SK-N-SH (cell line): Measurements from ENCODE around the gene DCAF11. TPM values are rescaled to one million over a fixed set of nuclear protein-coding genes. Genes with fewer than 3 reads are reported as not detected.

Experiments
- CTCF ChIA-PET: fragments of 300-600, 350-600 bp; formaldehyde crosslinking; extraction: SDS; loops from one replicate; lab custom pipeline; 2021; lab: Yijun Ruan, JAX
- POLR2A ChIA-PET: fragments of 350-600 bp; sonication (Branson Sonifier 250); formaldehyde crosslinking; extraction: SDS; loops from one replicate; lab custom pipeline; 2020; ENCODE audit warnings: antibody characterized with exemption, inconsistent platforms; lab: Yijun Ruan, JAX
- DNase-seq: peaks from one replicate; pipeline ENCODE4 v3.0.0; 2012
- H2AFZ ChIP-seq: fragments of 200-600 bp; sonication (generic); 2 replicates; pipeline ENCODE4 v1.8.1; 2016; ENCODE audit warnings: antibody characterized with exemption, mild to moderate bottlenecking, low read depth
- H3F3A ChIP-seq: fragments of 200-600 bp; sonication (generic); replicated peaks from 2 replicates; pipeline ENCODE3; 2016; ENCODE audit warnings: antibody characterized with exemption, mild to moderate bottlenecking; ENCODE audit not compliant: insufficient read depth
- H3K27ac ChIP-seq, 2 experiments: fragments of 200-500 bp in 1 of 2; fragments of 200-600 bp in 1 of 2; sonication (Bioruptor generic) in 1 of 2; sonication (generic), shearing (Covaris generic) in 1 of 2; 2 replicates each; pipeline versions ENCODE4 v1.5.1 to v1.6.1; 2014 to 2016; ENCODE audit warnings: low read depth in 2 of 2, inconsistent platforms in 1 of 2, low read length in 1 of 2, mild to moderate bottlenecking in 1 of 2, mixed read lengths in 1 of 2
- H3K27me3 ChIP-seq: fragments of 200-600 bp; sonication (generic), shearing (Covaris generic); 2 replicates; pipeline ENCODE4 v1.6.1; 2016; ENCODE audit warnings: mixed run types; ENCODE audit not compliant: insufficient read depth
- H3K36me3 ChIP-seq, 2 experiments: fragments of 200-500 bp in 1 of 2; fragments of 200-600 bp in 1 of 2; sonication (Bioruptor generic) in 1 of 2; sonication (generic) in 1 of 2; replicated peaks in 1 of 2; 2 replicates each; pipeline versions ENCODE3 to v1.5.1; 2014 to 2016; ENCODE audit warnings: low read length in 1 of 2, mild to moderate bottlenecking in 1 of 2; ENCODE audit not compliant: insufficient read depth in 2 of 2, control insufficient read depth in 1 of 2
- H3K4me1 ChIP-seq, 2 experiments: fragments of 200-500 bp in 1 of 2; fragments of 200-600 bp in 1 of 2; sonication (Bioruptor generic) in 1 of 2; sonication (generic), shearing (Covaris generic) in 1 of 2; 2 replicates each; pipeline versions ENCODE4 v1.5.1 to v1.6.1; 2014 to 2016; ENCODE audit warnings: low read depth in 1 of 2, low read length in 1 of 2, mixed run types in 1 of 2; ENCODE audit not compliant: insufficient read depth in 2 of 2, control insufficient read depth in 1 of 2
- H3K4me2 ChIP-seq: fragments of 200-600 bp; sonication (generic), shearing (Covaris generic); 2 replicates; pipeline ENCODE4 v1.6.1; 2017; ENCODE audit warnings: mixed run types
- H3K4me3 ChIP-seq, 2 experiments: fragments of 200-500 bp in 1 of 2; fragments of 200-600 bp in 1 of 2; sonication (Bioruptor generic) in 1 of 2; sonication (generic), shearing (Covaris generic) in 1 of 2; 2 replicates each; pipeline versions ENCODE4 v1.5.1 to v1.8.1; 2014 to 2016; ENCODE audit warnings: low read depth in 2 of 2, inconsistent platforms in 1 of 2, low read length in 1 of 2, mild to moderate bottlenecking in 1 of 2, mixed read lengths in 1 of 2, moderate library complexity in 1 of 2
- H3K79me2 ChIP-seq: fragments of 200-600 bp; sonication (generic); 2 replicates; pipeline ENCODE4 v1.8.1; 2017; ENCODE audit warnings: mild to moderate bottlenecking; ENCODE audit not compliant: insufficient read depth
- H3K9ac ChIP-seq: fragments of 200-600 bp; sonication (generic); 2 replicates; pipeline ENCODE4 v1.6.1; 2017; ENCODE audit warnings: mixed run types
- H3K9me2 ChIP-seq: fragments of 200-600 bp; sonication (generic); 2 replicates; pipeline ENCODE4 v1.6.1; 2017; ENCODE audit warnings: mixed run types
- H3K9me3 ChIP-seq: fragments of 200-600 bp; sonication (generic); 2 replicates; pipeline ENCODE4 v1.6.1; 2017; ENCODE audit warnings: mixed run types, mild to moderate bottlenecking, moderate library complexity
- H4K20me1 ChIP-seq: fragments of 200-600 bp; sonication (generic); 2 replicates; pipeline ENCODE4 v1.6.1; 2017; ENCODE audit warnings: mild to moderate bottlenecking, mixed run types; ENCODE audit not compliant: insufficient read depth
- CHD2 ChIP-seq: fragments of 150-350 bp; IDR thresholded peaks from 2 replicates; pipeline ENCODE4 v1.6.1; 2018; ENCODE audit warnings: low read length; ENCODE audit not compliant: partially characterized antibody
- CTCF ChIP-seq: fragments of 200-600 bp; sonication (generic); IDR thresholded peaks from 2 replicates; pipeline ENCODE4 v1.6.1; 2017; ENCODE audit warnings: antibody characterized with exemption, mild to moderate bottlenecking, moderate library complexity
- EZH2phosphoT487 ChIP-seq: fragments of 200-600 bp; sonication (generic); IDR thresholded peaks from 2 replicates; pipeline ENCODE4 v1.6.1; 2017; ENCODE audit warnings: low read depth, mixed run types, mild to moderate bottlenecking, antibody characterized with exemption, moderate library complexity, borderline replicate concordance
- FOSL2 ChIP-seq: IDR thresholded peaks from 2 replicates; pipeline ENCODE4 v1.4.0; 2012; ENCODE audit warnings: low read depth, mild to moderate bottlenecking, moderate library complexity, borderline replicate concordance
- GABPA ChIP-seq: IDR thresholded peaks from 2 replicates; pipeline ENCODE4 v1.4.0; 2012; ENCODE audit warnings: low read depth, mild to moderate bottlenecking
- MEF2A ChIP-seq: IDR thresholded peaks from 2 replicates; pipeline ENCODE4 v1.4.0; 2012; ENCODE audit warnings: low read depth, borderline replicate concordance
- NFIC ChIP-seq: IDR thresholded peaks from 2 replicates; pipeline ENCODE4 v1.4.0; 2012; ENCODE audit warnings: borderline replicate concordance
- NRF1 ChIP-seq: IDR thresholded peaks from 2 replicates; pipeline ENCODE4 v1.6.1; 2012; ENCODE audit warnings: low read depth, mild to moderate bottlenecking, low read length
- POLR2AphosphoS5 ChIP-seq: IDR thresholded peaks from 2 replicates; pipeline ENCODE4 v1.6.1; 2012; ENCODE audit warnings: low read depth, low read length
- RAD21 ChIP-seq: IDR thresholded peaks from 2 replicates; pipeline ENCODE4 v1.6.1; 2012; ENCODE audit warnings: mild to moderate bottlenecking, low read length
- RXRA ChIP-seq: IDR thresholded peaks from 2 replicates; pipeline ENCODE4 v1.4.0; 2012; ENCODE audit warnings: low read depth, mild to moderate bottlenecking, borderline replicate concordance
- SIN3A ChIP-seq: IDR thresholded peaks from 2 replicates; pipeline ENCODE4 v1.6.1; 2012; ENCODE audit warnings: low read depth, mild to moderate bottlenecking, low read length, moderate library complexity, borderline replicate concordance
- SMC3 ChIP-seq: IDR thresholded peaks from 2 replicates; pipeline ENCODE4 v1.6.1; 2012; ENCODE audit warnings: low read depth, low read length, improper control_type of control experiment
- TAF1 ChIP-seq: IDR thresholded peaks from 2 replicates; pipeline ENCODE4 v1.6.1; 2012; ENCODE audit warnings: low read depth, mild to moderate bottlenecking, low read length, moderate library complexity, borderline replicate concordance
- TCF12 ChIP-seq: IDR thresholded peaks from 2 replicates; pipeline ENCODE4 v1.4.0; 2012
- TEAD4 ChIP-seq: IDR thresholded peaks from 2 replicates; pipeline ENCODE4 v1.4.0; 2012; ENCODE audit warnings: mild to moderate bottlenecking, borderline replicate concordance; ENCODE audit not compliant: insufficient read depth
- USF1 ChIP-seq: IDR thresholded peaks from 2 replicates; pipeline ENCODE4 v1.4.0; 2012; ENCODE audit warnings: low read depth, borderline replicate concordance
- YY1 ChIP-seq: IDR thresholded peaks from 2 replicates; pipeline ENCODE4 v1.4.0; 2012; ENCODE audit warnings: low read depth, mild to moderate bottlenecking
- WGBS: methylation state at CpG from one replicate; pipeline ENCODE4 v1.1.6; 2017; ENCODE audit warnings: low lambda C conversion rate; 5-methylcytosine and 5-hydroxymethylcytosine counted together
- polyA plus RNA-seq, 3 experiments: library from polyadenylated mRNA; depleted of rRNA; stranded (reverse); fragments of >200 nt; gene quantifications; 2 replicates each; pipeline ENCODE4 v1.2.3, GENCODE V29; 2012
- TF ChIP-seq, protein P1 (sequence below): IDR thresholded peaks from 2 replicates; pipeline ENCODE4 v1.6.1; 2012; ENCODE audit warnings: mild to moderate bottlenecking, low read depth, low read length, moderate library complexity
- TF ChIP-seq, protein P2 (sequence below): IDR thresholded peaks from 2 replicates; pipeline ENCODE4; 2012

The DCAF11 gene
- polyA plus RNA-seq, 1 of the 3 experiments (the other 2 are of a cell fraction) = 34.6 TPM

DNA sequence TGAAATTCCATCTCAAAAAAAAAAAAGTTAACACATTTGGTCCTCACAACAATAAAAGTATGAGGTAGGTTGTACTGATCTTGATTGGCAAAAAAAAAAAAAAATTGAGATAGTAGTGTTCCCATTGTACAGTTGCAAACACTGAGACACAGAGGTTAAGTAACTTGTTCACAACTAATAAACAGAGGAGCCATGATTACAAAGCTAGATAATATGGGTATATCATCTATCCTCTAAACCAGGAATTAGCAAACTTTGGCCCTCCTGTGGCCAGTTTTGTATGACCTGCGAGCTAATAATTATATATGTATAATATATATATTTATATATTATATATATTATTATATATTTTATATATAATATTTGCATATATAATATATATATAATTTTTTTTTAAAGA is 19.2 kb downstream of the DCAF11 start:
- no peak for DNase-seq
- Histone ChIP-seq H3K4me1 (peaks cover 0 to 30% of the 10 kb centered on the region in 2 experiments; a peak in 1 of 4 replicates), H3K9me3 (no peaks in the 10 kb centered on the region), H2AFZ (no peak overlapping the region), H3K36me3 (peaks cover 10 to 15% of the 10 kb centered on the region in 2 experiments), H3K4me3 (no peak overlapping the region), H4K20me1 (no peaks in the 10 kb centered on the region), H3K27ac (no peak overlapping the region)
- WGBS = 98% methylated on average over 1 of the region's 1 CpG
- TF ChIP-seq POLR2AphosphoS5 = no peak
- no peak for TF ChIP-seq CHD2
- no peak for TF ChIP-seq FOSL2
- TF ChIP-seq GABPA = no peak
- TF ChIP-seq EZH2phosphoT487 = no peak
- TF ChIP-seq RXRA = no peak
- TF ChIP-seq TEAD4 = no peak
- TF ChIP-seq YY1 = no peak
- TF ChIP-seq MEF2A = no peak
- TF ChIP-seq NFIC = no peak
- no peak for TF ChIP-seq RAD21
- no peak for TF ChIP-seq SIN3A
- TF ChIP-seq, all 33 proteins: peak for 0
- no peaks in the 10 kb centered on the region for H3K27me3 ChIP-seq
- ChIA-PET CTCF (interaction anchor here (0.7 to 2.6 kb wide), 4 partner anchors 9 to 791 kb away, joined by 3 to 13 read pairs (median 3); partner anchors contain the start of gene IRF9), POLR2A (no interaction called here)
- no peak overlapping the region for H3K4me2 ChIP-seq
- H3K9me2 ChIP-seq = no peaks in the 10 kb centered on the region
- peaks cover 7% of the 10 kb centered on the region for H3F3A ChIP-seq
- no peak overlapping the region for H3K9ac ChIP-seq
- peaks cover 9% of the 10 kb centered on the region for H3K79me2 ChIP-seq

DNA sequence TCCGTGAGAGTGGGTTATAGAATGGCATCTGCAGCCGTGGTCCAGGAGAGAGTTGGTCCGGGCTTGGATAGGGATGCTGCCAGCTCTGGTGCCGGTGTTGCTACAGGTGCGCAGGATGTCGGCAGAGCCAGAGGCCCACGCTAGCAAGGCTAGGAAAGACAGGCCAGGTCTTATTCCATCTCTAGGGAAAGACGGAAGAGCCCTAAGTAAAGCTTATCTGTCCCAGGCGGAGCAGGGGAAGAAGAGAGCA is 20.9 kb downstream of the DCAF11 start:
- H3K9ac ChIP-seq = peak overlapping the region; percentile 54
- H3K36me3 ChIP-seq = peaks cover 21 to 24% of the 10 kb centered on the region in 2 experiments
- no peaks in the 10 kb centered on the region for H3K9me2 ChIP-seq
- H3K27me3 ChIP-seq = no peaks in the 10 kb centered on the region
- ChIA-PET POLR2A (interaction anchor here (0.6 to 3.0 kb wide), 11 partner anchors 9 to 609 kb away, joined by 3 to 21 read pairs (median 5); partner anchors contain the start of genes CARMIL3, DCAF11, IRF9 and NRL), CTCF (interaction anchor here (0.6 to 4.7 kb wide), 8 partner anchors 9 to 557 kb away, joined by 3 to 22 read pairs (median 3); partner anchors contain the start of genes IRF9, JPH4 and PSME2)
- 23% methylated on average over 8 of the region's 9 CpGs for WGBS
- peaks cover 27% of the 10 kb centered on the region for H3K79me2 ChIP-seq
- no peaks in the 10 kb centered on the region for H3K9me3 ChIP-seq
- H3K4me1 ChIP-seq = peaks cover 6 to 39% of the 10 kb centered on the region in 2 experiments; a peak in 2 of 4 replicates
- peak overlapping the region; percentile 82 for H3K4me2 ChIP-seq
- H3K27ac ChIP-seq = peak overlapping the region; percentile 15 to 83; a peak in 3 of 4 replicates
- peak overlapping the region; percentile 98 for H2AFZ ChIP-seq
- no peaks in the 10 kb centered on the region for H4K20me1 ChIP-seq
- no peak for DNase-seq
- peak overlapping the region; percentile 82 to 91 for H3K4me3 ChIP-seq
- H3F3A ChIP-seq = peaks cover 3% of the 10 kb centered on the region
- no peak for TF ChIP-seq NRF1
- TF ChIP-seq GABPA = no peak
- TF ChIP-seq, protein P1, sequence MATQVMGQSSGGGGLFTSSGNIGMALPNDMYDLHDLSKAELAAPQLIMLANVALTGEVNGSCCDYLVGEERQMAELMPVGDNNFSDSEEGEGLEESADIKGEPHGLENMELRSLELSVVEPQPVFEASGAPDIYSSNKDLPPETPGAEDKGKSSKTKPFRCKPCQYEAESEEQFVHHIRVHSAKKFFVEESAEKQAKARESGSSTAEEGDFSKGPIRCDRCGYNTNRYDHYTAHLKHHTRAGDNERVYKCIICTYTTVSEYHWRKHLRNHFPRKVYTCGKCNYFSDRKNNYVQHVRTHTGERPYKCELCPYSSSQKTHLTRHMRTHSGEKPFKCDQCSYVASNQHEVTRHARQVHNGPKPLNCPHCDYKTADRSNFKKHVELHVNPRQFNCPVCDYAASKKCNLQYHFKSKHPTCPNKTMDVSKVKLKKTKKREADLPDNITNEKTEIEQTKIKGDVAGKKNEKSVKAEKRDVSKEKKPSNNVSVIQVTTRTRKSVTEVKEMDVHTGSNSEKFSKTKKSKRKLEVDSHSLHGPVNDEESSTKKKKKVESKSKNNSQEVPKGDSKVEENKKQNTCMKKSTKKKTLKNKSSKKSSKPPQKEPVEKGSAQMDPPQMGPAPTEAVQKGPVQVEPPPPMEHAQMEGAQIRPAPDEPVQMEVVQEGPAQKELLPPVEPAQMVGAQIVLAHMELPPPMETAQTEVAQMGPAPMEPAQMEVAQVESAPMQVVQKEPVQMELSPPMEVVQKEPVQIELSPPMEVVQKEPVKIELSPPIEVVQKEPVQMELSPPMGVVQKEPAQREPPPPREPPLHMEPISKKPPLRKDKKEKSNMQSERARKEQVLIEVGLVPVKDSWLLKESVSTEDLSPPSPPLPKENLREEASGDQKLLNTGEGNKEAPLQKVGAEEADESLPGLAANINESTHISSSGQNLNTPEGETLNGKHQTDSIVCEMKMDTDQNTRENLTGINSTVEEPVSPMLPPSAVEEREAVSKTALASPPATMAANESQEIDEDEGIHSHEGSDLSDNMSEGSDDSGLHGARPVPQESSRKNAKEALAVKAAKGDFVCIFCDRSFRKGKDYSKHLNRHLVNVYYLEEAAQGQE = no peak
- TF ChIP-seq EZH2phosphoT487 = no peak
- TF ChIP-seq RAD21 = no peak
- TF ChIP-seq SMC3 = no peak
- TF ChIP-seq TAF1 = no peak
- no peak for TF ChIP-seq CTCF
- no peak for TF ChIP-seq TCF12
- no peak for TF ChIP-seq RXRA
- TF ChIP-seq USF1 = no peak
- TF ChIP-seq, protein P2, sequence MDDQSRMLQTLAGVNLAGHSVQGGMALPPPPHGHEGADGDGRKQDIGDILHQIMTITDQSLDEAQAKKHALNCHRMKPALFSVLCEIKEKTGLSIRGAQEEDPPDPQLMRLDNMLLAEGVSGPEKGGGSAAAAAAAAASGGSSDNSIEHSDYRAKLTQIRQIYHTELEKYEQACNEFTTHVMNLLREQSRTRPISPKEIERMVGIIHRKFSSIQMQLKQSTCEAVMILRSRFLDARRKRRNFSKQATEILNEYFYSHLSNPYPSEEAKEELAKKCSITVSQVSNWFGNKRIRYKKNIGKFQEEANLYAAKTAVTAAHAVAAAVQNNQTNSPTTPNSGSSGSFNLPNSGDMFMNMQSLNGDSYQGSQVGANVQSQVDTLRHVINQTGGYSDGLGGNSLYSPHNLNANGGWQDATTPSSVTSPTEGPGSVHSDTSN = no peak
